GM19351 (cell line): Measurements from ENCODE around the gene SLC1A2.
A peak's percentile ranks its signal among the peaks of the same experiment; 100 is the strongest.

Source experiments
- ATAC-seq: cut with Tn5 transposase; IDR thresholded peaks from one replicate; pipeline ENCODE4 v1.9.1; 2021; ENCODE audit warnings: mild to moderate bottlenecking, moderate library complexity; ENCODE audit not compliant: unreplicated experiment

SLC1A2 gene

DNA sequence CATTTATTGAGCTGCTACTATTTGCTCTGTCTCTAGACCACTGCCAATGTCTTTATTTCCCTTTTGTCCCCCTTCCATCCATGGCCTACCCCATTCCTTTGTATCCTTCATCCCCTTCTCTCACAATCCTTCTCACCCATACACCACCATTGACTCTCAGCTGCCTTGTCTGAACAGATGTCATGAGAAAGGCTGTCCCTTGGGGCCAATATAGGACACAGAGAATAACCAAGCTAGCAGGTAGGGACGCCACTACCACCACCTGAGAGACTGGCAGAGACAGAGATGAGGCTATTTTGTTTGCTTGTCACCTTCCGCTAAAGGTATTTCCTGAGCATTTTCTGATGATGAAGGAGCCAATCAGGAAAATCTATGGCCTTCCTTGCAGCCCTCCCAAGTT, 141.5 kb downstream of the SLC1A2 start:
- no peak for ATAC-seq

DNA sequence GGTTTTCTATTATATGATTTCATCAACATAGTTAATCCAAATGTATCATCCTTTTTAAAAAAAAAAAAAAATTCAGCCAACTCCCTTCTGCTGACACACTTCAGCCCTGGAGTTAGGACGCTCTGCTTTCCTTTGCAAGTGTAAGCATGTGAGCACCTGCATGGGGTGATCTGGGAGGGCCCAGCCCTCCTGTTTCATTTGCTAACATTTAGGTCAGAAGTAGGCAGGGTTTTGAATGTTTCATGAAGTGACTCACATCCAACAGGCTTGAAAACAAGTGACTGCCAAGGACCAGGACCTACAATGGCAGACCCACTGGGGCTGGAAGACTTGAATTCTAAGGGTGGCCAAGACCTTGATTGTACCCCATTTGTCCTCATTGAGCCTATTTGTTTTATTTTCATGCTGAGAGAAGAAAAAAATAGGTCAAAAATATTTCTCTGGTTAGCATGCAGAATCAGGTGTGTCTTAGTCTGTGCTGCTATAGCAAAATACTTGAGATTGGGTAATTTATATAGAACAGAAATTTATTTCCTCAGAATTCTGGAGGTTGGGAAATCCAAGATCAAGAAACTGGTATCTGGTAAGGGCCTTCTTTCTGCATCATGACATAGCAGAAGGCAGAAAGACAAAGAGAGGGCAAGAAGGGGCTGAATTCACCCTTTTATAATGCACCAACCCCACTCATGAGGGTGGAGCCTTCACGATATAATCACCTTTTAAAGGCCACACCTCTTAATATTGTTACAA, 142.8 kb downstream of the SLC1A2 start:
- no peak for ATAC-seq

DNA sequence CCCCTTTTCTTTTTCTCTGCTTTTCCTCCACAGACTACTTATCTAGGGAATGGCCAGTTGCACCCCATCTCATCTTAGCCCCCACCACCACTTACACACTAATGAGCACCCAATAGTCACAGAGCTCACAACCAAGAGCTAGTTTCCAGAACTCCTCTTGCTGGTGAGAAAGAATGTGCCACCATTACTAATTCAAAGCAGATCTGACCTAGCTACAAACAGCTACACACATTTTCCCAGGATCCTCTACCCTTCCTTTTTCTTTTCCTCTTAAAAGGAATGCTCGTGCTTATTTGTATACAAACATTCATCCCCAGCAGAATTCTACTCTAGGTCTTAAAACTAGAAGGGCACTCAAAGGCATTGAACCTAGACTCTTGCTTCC, 143.6 kb downstream of the SLC1A2 start:
- ATAC-seq = no peak

DNA sequence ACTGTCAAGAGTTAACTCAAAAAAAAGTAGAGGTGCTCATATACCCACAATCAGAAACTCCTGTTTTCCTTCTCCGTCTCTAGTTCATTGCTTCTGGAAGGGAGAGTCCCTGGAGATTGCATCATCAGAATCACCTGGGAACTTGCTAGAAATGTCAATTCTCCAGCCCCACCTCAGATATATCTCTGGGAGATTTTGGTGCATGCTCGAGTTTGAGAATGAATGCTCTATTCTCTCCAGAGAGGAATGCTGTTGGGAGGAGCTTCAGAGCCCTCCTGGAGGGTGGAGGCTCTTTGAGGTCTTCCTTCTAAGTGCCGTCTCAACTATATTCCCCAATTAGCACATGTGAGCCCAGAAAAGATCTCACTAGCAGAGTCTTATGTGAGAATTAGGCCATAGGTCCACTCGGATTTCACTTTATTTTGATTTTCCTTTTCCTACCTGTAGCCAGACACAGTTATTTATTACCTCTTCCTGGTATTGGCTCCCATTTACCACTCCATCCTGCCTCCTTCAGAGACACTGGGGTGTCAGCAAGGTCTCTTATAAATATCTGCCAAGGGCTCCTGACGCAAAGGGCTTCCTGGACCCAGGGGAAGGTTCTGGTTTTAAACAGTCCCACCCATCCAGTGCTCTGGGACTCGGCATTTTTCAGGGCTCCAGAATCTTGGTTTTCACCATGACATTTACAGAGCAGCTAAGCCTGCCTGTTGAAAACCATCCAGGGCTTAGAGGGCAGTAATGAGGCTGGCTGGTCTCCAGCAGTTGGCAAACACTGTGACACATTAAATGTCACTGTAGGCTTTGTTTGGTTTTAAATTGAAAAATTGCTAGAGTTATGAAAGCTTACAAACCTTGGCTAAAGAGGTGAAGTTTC, 144.2 kb downstream of the SLC1A2 start:
- ATAC-seq = no peak

DNA sequence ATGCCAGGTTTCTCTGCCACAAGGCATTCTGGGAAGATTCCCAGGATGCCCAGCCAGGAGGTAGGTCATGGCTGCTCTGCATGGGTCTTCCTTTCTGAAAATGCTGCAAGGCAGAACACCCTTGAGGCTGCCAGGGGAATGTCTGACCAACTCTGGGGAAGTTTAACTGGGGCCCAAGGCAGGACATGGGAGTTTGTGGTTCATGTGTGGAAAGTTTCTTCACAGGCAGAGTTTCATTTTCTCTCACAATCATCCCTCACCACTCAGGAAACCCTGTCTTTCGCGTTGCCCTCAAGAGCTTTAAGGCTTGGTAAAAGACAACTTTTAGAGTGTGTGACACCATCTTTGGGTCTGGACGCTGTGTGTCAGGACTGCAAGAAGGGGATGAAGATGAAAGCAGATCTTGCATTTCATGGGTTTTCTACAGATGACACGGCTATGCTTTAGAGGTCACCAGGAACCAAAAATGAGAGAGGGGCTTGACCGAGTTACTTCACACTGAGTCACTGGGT, 146.9 kb downstream of the SLC1A2 start:
- ATAC-seq = peak; percentile 78

DNA sequence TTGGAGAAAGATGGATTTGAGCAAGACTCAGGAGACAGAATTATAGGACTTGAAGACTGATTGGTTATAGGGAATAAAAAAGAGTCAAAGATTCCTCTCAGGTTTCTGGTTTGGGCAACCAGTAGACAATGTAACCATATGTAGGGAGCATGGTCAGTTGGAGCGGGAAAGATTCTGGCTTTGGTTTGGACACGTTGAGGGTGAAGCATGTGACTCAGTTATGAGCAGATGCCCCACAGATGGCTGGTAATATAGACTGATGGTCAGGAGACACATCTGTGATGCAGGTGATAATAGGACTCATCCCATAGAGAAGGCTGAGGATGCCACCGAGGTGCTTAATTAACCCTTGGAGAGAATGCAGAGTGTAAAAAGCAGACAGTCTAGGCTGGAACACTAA, 148.3 kb downstream of the SLC1A2 start:
- no peak for ATAC-seq

DNA sequence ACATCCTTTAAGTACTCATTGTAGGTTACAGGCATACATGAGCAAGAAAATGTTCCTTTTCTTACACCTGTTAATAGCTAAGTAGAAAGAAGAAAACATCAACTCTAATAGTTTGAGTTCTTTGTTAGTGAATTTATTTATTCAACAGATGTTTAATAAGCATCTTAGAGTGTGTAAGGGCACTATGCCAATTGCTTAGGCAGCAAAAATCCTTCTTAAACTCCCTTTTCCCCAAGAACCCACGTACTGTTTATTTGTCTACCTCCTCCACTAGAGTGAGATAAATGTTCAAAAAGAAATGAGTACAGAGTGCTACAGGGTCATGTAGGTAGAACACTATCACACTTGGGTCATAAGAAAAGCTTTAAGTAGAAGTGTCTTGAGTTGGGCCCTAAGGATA, 149.0 kb downstream of the SLC1A2 start:
- no peak for ATAC-seq

DNA sequence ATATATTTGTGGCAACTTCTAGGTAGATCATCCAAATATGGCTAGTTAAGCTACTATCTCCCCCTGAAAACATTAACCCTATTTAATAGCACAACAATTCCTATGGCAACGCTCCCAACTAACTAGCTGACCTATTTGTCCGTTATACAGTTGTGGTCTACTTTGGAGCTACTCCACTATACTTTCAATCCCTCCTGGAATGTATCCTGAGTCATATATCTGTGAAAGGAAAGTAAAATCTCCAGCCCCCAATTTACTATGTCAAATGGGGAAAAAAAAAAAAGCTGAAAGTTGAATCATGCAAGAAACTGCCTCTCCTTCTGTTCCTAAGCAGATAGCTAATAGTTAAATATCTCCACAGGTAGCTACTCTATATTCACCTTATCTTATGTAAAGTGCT, 151.9 kb downstream of the SLC1A2 start:
- ATAC-seq = no peak

DNA sequence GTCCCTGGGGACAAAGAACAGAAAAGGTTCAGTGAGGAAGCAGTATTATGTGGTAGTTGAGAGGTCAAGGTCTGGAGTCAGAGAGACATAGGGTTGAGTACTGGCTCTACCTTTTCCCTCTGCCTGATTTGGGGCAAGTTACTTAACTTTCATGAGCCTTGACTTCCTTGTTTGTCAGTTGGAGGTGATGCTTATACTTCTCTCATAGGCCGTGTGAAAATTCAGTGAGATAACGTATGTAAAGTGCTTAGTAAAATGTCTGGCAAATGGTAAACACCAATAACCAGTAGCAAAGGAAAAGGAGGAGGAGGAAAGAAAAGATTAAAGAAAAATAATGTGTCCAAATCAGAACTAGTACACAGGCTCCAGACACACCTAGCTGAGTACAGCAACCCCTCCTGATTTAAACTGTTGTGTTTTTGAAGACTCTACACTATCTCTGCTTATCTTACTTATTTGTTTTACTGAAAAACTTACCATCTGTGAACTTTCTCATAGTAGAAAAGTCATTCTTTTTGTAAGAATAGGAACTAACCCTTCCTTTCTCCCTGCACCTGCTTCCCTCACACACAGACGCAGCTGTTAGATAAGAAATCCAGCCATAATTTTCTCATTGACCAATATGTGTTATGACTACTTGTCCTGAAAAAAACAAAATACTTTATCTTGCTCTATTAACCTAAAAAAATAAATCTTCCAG, 153.5 kb downstream of the SLC1A2 start:
- ATAC-seq = no peak

DNA sequence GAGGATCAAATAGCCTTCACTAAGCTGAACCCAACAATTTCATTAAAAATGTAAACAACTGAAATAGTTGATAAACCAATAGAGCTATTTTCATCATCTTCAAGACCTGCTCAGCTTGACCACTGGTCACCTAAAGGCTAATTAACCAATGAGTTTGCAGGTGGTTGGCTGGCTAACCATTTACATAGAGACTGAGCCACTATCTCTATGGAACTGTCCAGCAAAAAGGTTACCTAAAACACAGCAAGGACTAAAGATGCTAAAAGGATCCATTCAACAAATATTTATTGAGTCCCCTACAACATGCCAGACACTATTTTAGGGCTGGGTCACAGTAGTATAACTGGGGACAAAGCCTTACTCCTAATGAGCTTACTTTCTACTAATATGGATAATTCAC, 156.6 kb downstream of the SLC1A2 start:
- ATAC-seq = no peak

DNA sequence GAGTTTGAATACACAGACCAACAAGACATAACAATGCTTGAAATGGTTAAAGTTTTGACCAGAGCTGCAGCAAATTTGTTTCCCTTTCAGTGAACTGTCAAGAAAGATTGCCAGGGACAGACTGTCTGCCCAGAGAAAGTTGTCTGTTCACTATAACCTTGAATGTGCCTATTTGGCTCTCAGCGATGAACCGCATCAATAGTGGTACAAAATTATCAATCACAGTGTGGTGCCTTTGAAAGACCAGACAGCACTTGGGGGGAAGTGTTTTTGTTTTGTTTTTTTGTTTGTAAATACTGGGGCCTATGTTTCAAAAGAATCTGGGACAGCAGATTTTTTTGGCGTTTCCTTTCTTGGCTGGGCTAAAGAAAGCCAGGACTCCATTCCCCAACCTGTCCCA, 157.3 kb downstream of the SLC1A2 start:
- no peak for ATAC-seq

DNA sequence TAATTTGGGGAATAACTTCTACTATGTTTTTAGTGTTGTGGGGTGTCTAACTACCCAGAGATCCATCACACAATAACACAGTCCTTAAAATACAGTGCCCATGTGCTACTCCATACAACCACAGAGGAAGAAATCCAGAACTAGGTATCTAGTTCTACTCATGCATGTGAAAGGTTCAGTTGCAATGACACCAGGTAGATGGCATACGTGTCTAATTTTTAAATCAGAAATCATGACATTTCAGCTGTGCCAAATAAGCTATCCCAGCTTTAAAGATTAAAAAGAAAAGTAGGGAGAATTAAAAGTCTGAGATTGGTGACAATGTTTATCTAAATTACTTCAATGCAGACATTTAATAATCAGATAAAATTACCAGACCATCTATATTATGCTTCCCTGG, 158.2 kb downstream of the SLC1A2 start:
- no peak for ATAC-seq

DNA sequence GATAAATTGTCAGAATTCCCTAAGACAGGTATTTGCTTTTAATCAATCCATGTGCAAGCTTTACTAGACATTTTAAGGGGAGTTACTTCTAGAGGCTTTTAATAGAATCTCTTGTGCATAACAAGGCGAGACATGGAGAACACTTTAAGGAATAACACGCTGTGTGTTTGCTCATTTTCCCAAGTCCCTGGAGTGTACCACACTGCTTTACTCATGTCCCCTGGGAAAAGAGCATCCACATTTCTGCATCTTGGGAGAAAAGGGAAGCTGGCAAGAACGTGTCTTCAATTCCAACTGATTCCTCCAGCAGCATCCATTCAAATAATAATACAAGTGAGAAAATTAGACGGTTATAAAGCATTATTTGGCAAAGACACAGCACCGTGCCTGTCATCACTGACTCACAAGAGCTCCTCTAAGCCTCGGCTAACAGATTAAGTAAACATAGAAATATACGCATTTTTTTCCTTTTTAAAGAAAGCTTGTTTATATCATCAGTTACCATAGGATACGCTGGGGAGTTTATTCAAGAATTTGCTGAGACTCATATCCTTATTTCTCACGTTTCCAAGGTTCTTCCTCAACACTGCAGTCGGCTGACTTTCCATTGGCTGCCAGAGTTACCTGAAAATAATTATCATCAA, 158.9 kb downstream of the SLC1A2 start:
- no peak for ATAC-seq

DNA sequence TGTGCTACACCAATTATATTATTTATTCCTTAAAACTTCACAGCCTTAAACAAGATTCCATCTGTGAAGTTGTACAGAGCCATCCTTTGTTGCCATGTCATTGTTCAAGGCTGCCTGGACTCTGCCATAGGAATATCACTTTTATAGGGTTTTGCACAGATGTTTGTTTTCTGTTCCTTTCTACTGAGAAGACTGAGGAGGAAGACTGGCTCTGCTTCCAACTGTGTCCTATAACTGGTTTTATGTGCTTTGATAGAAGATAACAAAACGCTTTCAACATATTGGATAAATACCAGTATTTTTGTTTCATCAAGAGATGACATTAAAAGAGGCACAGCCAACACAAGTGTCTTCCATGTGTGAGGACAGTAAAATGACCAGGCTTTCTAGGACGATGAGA, 159.8 kb downstream of the SLC1A2 start:
- ATAC-seq = no peak

DNA sequence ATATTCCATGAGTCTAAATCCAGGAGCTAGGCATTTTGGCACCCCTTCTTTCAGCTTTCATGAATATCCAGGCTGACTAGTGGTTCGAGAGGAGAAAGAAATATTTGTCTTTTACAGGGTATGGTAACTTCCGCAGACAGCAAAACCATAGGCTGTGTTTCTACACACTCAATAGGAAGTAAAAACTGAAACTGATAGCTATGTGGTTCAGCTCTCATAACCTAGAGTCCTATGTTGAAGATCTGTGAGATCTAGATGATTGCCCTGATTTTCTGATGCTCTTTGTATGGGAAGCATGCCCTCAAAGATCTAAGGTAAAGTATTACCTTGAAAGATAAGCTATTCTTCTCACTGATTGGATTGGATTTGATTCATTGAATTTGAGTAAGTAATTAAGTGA, 162.1 kb downstream of the SLC1A2 start:
- peak; percentile 100 for ATAC-seq

DNA sequence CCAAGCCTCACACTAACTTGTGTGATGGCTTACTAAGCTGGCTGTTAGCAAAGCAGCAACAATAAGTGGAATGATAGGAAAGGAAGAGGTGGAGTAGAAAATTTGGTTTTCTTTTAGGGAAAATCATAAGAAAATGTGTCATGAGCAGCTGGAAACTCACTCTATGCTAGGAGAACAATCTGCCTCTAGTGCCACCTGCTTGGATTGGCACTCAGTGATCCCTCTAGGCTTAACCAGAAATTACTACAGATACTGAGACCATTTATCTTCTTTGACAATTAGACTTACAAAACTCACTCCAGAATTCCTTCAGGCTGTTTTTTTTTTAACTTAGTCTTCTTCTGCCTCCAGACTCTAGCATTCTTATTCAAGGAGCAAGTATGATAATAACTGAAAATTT, 163.1 kb downstream of the SLC1A2 start:
- no peak for ATAC-seq

DNA sequence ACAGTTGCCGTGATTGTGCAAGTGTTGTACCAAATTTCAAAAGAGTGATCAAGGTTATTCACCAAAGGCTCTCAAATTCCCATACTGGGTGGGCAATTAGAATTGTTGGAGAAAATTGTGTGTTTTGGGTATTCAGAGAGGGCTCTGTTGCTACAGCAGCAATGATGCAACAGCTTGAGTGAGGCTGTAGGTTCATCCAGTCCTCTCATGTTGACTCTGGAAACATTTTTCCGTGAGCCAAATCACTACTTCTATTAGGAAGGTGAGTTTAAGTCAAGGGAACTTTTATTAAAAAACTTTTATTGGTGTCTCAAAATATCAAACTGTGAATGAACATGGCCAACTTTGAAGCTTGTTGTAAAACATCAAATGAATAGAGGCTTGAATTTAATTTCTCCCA, 163.8 kb downstream of the SLC1A2 start:
- no peak for ATAC-seq

DNA sequence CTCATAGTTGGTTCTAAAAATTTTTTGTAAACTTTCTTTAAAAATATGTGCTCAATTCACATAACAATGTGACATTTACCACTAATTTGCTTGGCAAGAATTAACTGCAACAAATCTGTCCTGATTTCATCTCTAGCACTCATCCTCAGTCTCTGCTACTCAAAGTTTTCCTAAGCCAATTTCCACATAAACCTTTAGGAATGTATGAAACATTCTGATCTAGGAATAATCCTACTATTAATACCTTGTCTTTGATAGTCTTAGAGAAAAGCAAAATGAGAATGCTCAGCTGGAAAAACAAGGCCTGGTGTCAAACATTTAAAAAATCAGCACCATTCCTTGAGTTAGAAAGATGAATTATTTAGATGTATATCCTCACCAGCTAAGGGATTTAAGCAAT, 166.1 kb downstream of the SLC1A2 start:
- no peak for ATAC-seq

DNA sequence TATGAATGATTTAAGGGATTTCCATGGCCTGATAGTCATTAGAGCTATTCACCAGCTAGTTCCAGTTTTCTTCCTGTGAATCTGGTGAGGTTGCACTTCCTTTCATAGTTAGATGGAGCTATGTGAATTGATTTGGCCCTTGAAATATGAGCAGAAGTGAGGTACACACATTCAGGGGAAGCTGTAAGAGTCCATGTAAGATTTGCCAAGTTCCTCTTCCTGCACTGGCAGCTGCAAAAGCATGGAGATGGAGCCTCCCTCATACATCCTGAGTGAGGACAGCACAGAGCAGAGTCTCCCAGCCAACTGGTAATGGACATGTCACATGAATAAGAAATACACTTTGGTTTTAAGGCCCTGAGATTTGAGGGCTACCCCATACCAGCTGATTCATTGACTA, 168.7 kb downstream of the SLC1A2 start:
- ATAC-seq = no peak

DNA sequence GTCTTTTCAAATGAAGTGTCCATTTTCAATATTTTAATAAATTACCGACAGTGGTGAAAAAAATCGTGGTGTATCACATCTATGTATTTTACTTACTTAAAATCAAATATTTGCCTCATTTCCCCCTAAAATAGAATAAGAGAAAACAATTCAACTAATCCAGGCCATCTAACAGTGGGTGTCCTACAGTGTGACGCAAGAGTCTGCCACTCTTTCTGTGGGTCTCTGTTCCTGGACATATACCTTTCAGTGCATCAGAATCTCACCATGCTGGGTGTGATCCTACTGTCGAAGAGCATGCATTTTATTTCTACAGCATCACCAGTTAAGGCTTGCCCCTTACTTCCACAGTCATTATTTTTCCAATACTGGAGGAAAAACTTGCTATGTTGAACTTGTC, 169.2 kb downstream of the SLC1A2 start:
- no peak for ATAC-seq
